HEK293T (cell line): ENCODE results near the gene CRYBG1.
A peak's percentile ranks its signal among the peaks of the same experiment; 100 is the strongest.

ENCODE experiments used
- CTCF ChIA-PET: fragments of 350-600 bp; formaldehyde crosslinking; extraction: SDS; loops from one replicate; lab custom pipeline; 2021; ENCODE audit warnings: antibody characterized with exemption, inconsistent platforms; lab: Yijun Ruan, JAX
- POLR2A ChIA-PET: fragments of 350-600 bp; formaldehyde crosslinking; extraction: SDS; loops from one replicate; lab custom pipeline; 2020; ENCODE audit warnings: antibody characterized with exemption, inconsistent platforms; lab: Yijun Ruan, JAX
- DNase-seq: peaks from one replicate; pipeline ENCODE4 v3.0.0; 2012; ENCODE audit warnings: mixed read lengths; ENCODE audit errors: extremely low spot score
- ARNT ChIP-seq: fragments of 450-650 bp; IDR thresholded peaks from 2 replicates; pipeline ENCODE4 v1.6.1; 2017; ENCODE audit warnings: mild to moderate bottlenecking
- BHLHE40 ChIP-seq: fragments of 450-650 bp; IDR thresholded peaks from 2 replicates; pipeline ENCODE4 v1.6.1; 2016; ENCODE audit warnings: mild to moderate bottlenecking, moderate library complexity, borderline replicate concordance
- CTBP1 ChIP-seq: fragments of 450-650 bp; IDR thresholded peaks from 2 replicates; pipeline ENCODE4 v1.6.1; 2016; ENCODE audit warnings: borderline replicate concordance
- ELF4 ChIP-seq: fragments of 450-650 bp; IDR thresholded peaks from 2 replicates; pipeline ENCODE4 v1.6.1; 2017; ENCODE audit warnings: antibody characterized with exemption
- FOXA1 ChIP-seq: fragments of 450-650 bp; IDR thresholded peaks from 2 replicates; pipeline ENCODE4 v1.6.1; 2016; ENCODE audit warnings: mild to moderate bottlenecking
- FOXK2 ChIP-seq: fragments of 450-650 bp; IDR thresholded peaks from 2 replicates; pipeline ENCODE4 v1.6.1; 2016; ENCODE audit warnings: mild to moderate bottlenecking
- FOXM1 ChIP-seq: fragments of 450-650 bp; IDR thresholded peaks from 2 replicates; pipeline ENCODE4 v1.6.1; 2017; ENCODE audit warnings: mild to moderate bottlenecking, borderline replicate concordance
- HDGF ChIP-seq: fragments of 450-650 bp; IDR thresholded peaks from 2 replicates; pipeline ENCODE4 v1.6.1; 2017; ENCODE audit warnings: antibody characterized with exemption, borderline replicate concordance
- L3MBTL2 ChIP-seq: fragments of 450-650 bp; conservative IDR thresholded peaks from 2 replicates; pipeline ENCODE4 v1.6.1; 2016; ENCODE audit warnings: mild to moderate bottlenecking
- LEF1 ChIP-seq: fragments of 450-650 bp; IDR thresholded peaks from 2 replicates; pipeline ENCODE4 v1.6.1; 2017; ENCODE audit warnings: mild to moderate bottlenecking, borderline replicate concordance
- NFRKB ChIP-seq: fragments of 450-650 bp; IDR thresholded peaks from 2 replicates; pipeline ENCODE4 v1.6.1; 2016; ENCODE audit warnings: mild to moderate bottlenecking, moderate library complexity
- SP1 ChIP-seq: fragments of 450-650 bp; IDR thresholded peaks from 2 replicates; pipeline ENCODE4 v1.6.1; 2017
- SUZ12 ChIP-seq: fragments of 450-650 bp; IDR thresholded peaks from 2 replicates; pipeline ENCODE4 v1.6.1; 2016; ENCODE audit warnings: mild to moderate bottlenecking
- TARDBP ChIP-seq: fragments of 450-650 bp; IDR thresholded peaks from 2 replicates; pipeline ENCODE4 v1.6.1; 2016
- ZNF384 ChIP-seq: fragments of 450-650 bp; IDR thresholded peaks from 2 replicates; pipeline ENCODE4 v1.6.1; 2016
- TF ChIP-seq, protein P1 (sequence below): fragments of 450-650 bp; IDR thresholded peaks from 2 replicates; pipeline ENCODE4 v1.6.1; 2016

The CRYBG1 gene

DNA sequence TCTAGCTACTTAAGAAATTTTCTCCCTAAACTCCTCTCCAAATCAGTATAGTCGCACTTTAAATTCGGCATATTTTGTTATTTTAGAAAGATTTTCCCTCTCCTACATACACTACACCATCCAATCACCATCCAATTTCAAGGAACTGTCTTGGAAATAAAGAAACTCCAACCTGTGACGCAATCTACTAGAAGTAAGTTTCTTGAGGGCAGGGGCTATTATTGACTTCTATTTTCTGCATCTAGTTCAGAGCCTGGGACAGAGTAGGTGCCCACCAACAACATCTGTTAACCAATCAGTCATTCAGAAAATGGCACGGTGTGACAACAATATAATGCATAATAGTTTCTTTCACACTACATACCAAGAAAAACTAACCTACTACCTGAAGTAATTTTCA lies 38.6 kb upstream of the CRYBG1 start:
- POLR2A ChIA-PET, result no interaction called here
- CTCF ChIA-PET, result no interaction called here
- TF ChIP-seq NFRKB, result no peak
- no peak for TF ChIP-seq ELF4
- no peak for TF ChIP-seq FOXA1
- no peak for TF ChIP-seq SUZ12
- TF ChIP-seq TARDBP, result no peak
- no peak for TF ChIP-seq ARNT
- no peak for TF ChIP-seq FOXM1
- TF ChIP-seq LEF1, result no peak
- TF ChIP-seq ZNF384, result no peak
- TF ChIP-seq, protein P1, sequence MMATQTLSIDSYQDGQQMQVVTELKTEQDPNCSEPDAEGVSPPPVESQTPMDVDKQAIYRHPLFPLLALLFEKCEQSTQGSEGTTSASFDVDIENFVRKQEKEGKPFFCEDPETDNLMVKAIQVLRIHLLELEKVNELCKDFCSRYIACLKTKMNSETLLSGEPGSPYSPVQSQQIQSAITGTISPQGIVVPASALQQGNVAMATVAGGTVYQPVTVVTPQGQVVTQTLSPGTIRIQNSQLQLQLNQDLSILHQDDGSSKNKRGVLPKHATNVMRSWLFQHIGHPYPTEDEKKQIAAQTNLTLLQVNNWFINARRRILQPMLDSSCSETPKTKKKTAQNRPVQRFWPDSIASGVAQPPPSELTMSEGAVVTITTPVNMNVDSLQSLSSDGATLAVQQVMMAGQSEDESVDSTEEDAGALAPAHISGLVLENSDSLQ, result no peak
- TF ChIP-seq CTBP1, result no peak
- TF ChIP-seq SP1, result no peak
- TF ChIP-seq L3MBTL2, result no peak
- TF ChIP-seq HDGF, result no peak
- no peak for TF ChIP-seq BHLHE40
- DNase-seq, result no peak

DNA sequence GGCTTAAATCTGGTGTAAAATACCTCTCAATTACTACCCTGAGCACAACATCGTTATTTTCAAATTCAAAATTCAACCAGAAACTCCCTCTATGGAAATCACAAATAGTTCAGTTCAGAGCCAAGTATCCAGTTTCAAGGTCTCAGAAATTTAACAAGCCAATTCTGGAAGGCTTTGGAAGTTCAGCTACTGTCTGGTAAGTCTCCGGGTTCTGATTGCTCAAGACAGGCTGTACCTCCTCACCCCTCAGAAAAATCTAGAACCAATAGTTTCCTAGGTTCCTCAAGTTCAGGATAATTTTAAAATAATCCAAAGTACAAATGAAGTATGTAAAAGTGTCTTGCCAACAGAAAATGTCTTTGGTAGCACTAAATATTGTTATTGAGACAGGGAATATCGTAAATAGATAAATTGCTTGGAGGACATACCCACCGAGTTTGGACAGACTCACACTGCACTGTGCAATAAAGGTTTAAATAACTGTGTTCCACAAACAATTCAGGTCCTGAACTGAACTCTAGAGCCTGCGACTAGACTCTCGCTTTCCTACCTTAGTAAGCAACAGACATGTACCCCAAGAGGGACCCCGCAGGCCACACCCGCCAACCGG lies 35.7 kb upstream of the CRYBG1 start:
- no peak for TF ChIP-seq SP1
- TF ChIP-seq HDGF, result no peak
- no peak for TF ChIP-seq L3MBTL2
- TF ChIP-seq TARDBP, result no peak
- TF ChIP-seq NFRKB, result no peak
- no peak for TF ChIP-seq FOXK2
- TF ChIP-seq FOXM1, result no peak
- no peak for TF ChIP-seq BHLHE40
- TF ChIP-seq FOXA1, result no peak
- no peak for TF ChIP-seq SUZ12
- TF ChIP-seq, protein P1, result no peak
- no peak for TF ChIP-seq CTBP1
- TF ChIP-seq ELF4, result no peak
- TF ChIP-seq ZNF384, result no peak
- no peak for TF ChIP-seq ARNT
- TF ChIP-seq LEF1, result no peak
- ChIA-PET POLR2A (interaction anchor here (0.9 to 1.8 kb wide), 9 partner anchors 9 to 876 kb away, joined by 3 to 13 read pairs (median 3); no protein-coding TSS in a partner anchor), CTCF (interaction anchor here (1.0 to 1.4 kb wide), 3 partner anchors 10 to 35 kb away, joined by 3 to 5 read pairs (median 4); no protein-coding TSS in a partner anchor)
- no peak for DNase-seq

DNA sequence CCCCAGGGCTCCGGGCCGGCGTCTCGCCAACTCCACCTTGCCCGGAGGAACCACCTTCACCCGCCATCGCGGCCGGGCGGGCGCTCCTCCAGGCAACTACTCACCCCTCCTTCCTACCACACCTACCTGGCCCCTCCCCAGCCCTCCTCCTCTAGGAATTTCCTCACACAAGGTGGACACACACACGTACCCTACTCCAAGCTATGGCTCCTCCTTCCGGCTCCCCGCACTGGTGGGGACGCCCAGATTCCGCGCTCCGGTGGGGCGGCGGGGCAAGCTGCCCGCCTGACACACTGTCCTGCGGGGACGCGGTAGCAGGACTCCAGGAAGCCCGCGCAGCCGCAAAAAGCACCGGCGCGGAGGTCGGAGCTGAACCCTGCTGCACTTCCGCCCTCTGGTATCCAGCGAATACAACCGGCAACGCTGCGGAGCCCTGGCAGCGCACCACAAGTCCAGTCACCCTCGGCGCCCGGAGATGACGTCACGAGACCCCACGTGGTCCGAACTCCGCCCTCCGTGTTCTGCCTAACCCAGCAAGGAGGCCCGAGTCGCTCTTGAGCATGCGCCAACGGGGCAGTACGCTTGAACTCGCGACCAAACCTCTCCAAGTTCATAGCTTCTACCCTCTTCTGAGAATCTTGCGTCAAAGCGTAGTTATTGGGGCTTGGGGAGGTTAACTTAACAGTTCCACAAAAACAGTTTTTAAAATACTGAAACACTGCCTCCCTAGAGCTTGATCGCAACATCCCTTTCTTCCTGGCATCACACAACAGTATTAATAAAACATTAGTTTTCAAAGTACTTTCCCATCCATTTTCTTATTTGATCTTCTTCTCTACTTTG lies 35.0 kb upstream of the CRYBG1 start, which contains the start of gene ATG5:
Gene ATG5 (minus strand): TSS at position 425 of the 843 bp plus-strand sequence. CDS start 9,552 bp downstream, outside the sequence.
- CTCF ChIA-PET, result interaction anchor here (1.0 to 1.4 kb wide), 3 partner anchors 10 to 34 kb away, joined by 3 to 5 read pairs (median 4); no protein-coding TSS in a partner anchor
- DNase-seq, result peak; percentile 99
- POLR2A ChIA-PET, result interaction anchor here (0.6 to 1.8 kb wide), 14 partner anchors 9 to 877 kb away, joined by 3 to 13 read pairs (median 3); partner anchors contain the start of genes BEND3 and CRYBG1
- peak; percentile 71; the same call in 1 of the 2 replicates for TF ChIP-seq TARDBP
- 0 out of 2 replicates have a peak, but pooled peaks have one; percentile 22 for TF ChIP-seq FOXK2
- peak; percentile 73 for TF ChIP-seq L3MBTL2
- no peak for TF ChIP-seq FOXA1
- peak; percentile 76 for TF ChIP-seq ELF4

DNA sequence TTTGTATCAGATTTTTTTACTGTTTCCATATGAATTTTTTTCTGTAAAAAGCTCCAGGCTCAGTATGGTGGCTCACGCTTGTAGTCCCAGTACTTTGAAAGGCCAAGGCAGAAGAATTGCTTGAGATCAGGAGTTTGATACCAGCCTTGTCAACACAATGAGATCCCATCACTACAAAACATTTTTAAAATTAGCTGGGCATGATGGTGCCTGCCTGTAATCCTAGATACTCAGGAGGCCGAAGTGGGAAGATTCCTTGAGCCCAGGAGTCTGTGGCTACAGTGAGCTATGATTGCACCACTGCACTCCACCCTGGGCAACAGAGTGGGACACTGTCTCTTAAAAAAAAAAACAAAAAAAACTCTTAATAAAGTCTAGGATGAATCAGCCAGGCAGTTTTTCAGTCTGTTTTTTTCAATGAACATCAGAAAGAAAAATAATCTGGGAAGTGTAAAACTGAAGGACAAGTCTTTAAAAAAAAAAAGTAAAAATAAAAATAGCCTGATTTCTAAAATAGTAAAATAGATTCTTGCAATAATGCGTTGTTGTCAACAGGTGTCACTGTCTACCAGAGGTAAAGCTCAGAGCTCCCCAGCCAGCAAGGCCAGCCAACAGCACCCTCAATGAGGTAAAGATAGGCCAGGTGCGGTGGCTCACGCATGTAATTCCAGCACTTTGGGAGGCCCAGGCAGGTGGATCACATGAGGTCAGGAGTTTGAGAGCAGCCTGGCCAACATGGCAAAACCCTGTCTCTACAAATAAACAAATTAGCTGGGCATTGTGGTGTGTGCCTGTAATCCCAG lies 25.7 kb upstream of the CRYBG1 start:
- TF ChIP-seq ZNF384 (peak; percentile 81), NFRKB (no peak)
- CTCF ChIA-PET, result interaction anchor here (0.6 to 1.4 kb wide), 18 partner anchors 9 to 774 kb away, joined by 3 to 11 read pairs (median 4); partner anchors contain the start of gene ATG5
- POLR2A ChIA-PET, result interaction anchor here (1.4 kb wide), 1 partner anchor 9 kb away, joined by 4 read pairs; the partner anchor contains the start of gene ATG5
- peak; percentile 57 for DNase-seq

DNA sequence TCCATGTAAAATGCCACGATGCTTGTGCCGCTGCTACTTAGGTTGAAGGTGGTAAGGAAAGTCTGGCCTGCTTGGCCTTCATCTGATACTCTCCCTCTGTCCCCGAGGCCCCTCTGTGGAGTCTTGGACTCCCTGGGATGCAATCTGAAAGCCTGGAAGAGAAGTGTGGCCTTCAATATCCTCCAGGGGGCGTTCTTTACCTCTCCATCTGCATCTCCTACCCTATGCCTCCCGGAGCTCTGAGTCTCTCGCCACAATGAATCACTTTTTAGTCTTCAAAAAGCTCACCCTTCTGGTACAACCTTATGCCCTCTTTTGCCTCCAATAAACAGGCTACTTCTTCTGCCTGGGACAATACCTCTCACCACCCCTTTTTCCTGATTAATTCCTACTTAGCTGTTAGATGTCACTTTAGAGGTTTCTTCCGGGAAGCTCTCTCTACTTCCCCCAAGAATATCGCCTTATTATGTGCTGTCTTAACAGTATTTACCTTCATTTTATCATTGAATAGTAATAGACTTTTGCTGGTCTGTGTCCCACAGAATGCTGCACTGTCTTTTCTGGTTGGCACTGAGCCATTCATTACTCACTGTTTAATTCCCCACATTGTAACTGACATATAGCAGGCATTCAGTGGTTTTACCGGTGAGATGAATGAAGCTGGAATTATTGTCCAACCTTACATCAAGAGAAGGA lies 21.0 kb upstream of the CRYBG1 start:
- TF ChIP-seq L3MBTL2 (peak; percentile 22; the same call in 1 of the 2 replicates), BHLHE40 (no peak), FOXA1 (no peak), CTBP1 (no peak), NFRKB (no peak), FOXK2 (no peak)
- DNase-seq, result peak; percentile 83
- POLR2A ChIA-PET, result interaction anchor here (1.5 to 2.0 kb wide), 2 partner anchors 14 to 101 kb away, joined by 4 to 6 read pairs; partner anchors contain the start of gene ATG5
- CTCF ChIA-PET, result interaction anchor here (0.6 to 2.1 kb wide), 21 partner anchors 8 to 658 kb away, joined by 3 to 25 read pairs (median 4); no protein-coding TSS in a partner anchor
